ENCODE measurements around the gene USF3. TPM values are rescaled to one million over a fixed set of nuclear protein-coding genes. Genes with fewer than 3 reads are reported as not detected.
A peak's percentile ranks its signal among the peaks of the same experiment; 100 is the strongest.

The USF3 gene, protein sequence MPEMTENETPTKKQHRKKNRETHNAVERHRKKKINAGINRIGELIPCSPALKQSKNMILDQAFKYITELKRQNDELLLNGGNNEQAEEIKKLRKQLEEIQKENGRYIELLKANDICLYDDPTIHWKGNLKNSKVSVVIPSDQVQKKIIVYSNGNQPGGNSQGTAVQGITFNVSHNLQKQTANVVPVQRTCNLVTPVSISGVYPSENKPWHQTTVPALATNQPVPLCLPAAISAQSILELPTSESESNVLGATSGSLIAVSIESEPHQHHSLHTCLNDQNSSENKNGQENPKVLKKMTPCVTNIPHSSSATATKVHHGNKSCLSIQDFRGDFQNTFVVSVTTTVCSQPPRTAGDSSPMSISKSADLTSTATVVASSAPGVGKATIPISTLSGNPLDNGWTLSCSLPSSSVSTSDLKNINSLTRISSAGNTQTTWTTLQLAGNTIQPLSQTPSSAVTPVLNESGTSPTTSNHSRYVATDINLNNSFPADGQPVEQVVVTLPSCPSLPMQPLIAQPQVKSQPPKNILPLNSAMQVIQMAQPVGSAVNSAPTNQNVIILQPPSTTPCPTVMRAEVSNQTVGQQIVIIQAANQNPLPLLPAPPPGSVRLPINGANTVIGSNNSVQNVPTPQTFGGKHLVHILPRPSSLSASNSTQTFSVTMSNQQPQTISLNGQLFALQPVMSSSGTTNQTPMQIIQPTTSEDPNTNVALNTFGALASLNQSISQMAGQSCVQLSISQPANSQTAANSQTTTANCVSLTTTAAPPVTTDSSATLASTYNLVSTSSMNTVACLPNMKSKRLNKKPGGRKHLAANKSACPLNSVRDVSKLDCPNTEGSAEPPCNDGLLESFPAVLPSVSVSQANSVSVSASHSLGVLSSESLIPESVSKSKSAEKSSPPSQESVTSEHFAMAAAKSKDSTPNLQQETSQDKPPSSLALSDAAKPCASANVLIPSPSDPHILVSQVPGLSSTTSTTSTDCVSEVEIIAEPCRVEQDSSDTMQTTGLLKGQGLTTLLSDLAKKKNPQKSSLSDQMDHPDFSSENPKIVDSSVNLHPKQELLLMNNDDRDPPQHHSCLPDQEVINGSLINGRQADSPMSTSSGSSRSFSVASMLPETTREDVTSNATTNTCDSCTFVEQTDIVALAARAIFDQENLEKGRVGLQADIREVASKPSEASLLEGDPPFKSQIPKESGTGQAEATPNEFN (N-terminal part only)
- polyA plus RNA-seq (2011; rRNA removed) = 11.3 and 11.5 TPM in 2 replicates
- polyA plus RNA-seq (2012; cell fraction: cytosol; rRNA removed) = 2.0 and 2.3 TPM in 2 replicates
- 0.91 and 1.1 TPM in 2 replicates for polyA plus RNA-seq (2012; cell fraction: nucleus; rRNA removed)
- 1.8 to 1.9 TPM (median 1.8 TPM) in 3 replicates for polyA plus RNA-seq (2017; fragmentation: RNase III; extraction: RNeasy Plus Mini Kit Qiagen cat#74134 plus additional on column Dnase treatment)
- polyA minus RNA-seq (2011; rRNA and poly(A)+ RNA removed) = 17.0 and 18.6 TPM in 2 replicates

- POLR2A ChIA-PET = interaction anchor here (0.6 to 1.9 kb wide), 4 partner anchors 17 to 159 kb away, joined by 4 to 8 read pairs (median 4); partner anchors contain the start of genes ATP6V1A and NAA50
- H3K9me3 ChIP-seq = no peaks in the 10 kb centered on the region
- CTCF ChIA-PET = interaction anchor here (1.9 kb wide), 1 partner anchor 40 kb away, joined by 8 read pairs; no protein-coding TSS in a partner anchor
- ATAC-seq (peak; percentile 84 to 85), DNase-seq (ENCODE audit: low read depth in 1 of 2, low spot score in 1 of 2) (peak; percentile 61 to 79), FAIRE-seq (no peak)
- H3K4me3 ChIP-seq = peak within 1 kb of the TSS; percentile 85
- H3K4me1 ChIP-seq = peaks cover 19% of the 10 kb centered on the region; the same call in 2 of the 3 replicates
- peak within 1 kb of the TSS; percentile 95 to 99 for H3K27ac ChIP-seq
- TF ChIP-seq, protein P1, sequence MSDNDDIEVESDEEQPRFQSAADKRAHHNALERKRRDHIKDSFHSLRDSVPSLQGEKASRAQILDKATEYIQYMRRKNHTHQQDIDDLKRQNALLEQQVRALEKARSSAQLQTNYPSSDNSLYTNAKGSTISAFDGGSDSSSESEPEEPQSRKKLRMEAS (IDR thresholded peaks at IDR 0.05) = peak; percentile 29
- TF ChIP-seq KDM1A (IDR thresholded peaks at IDR 0.05; ENCODE audit: low read depth) (no peak), BCL3 (IDR thresholded peaks at IDR 0.05) (peak; percentile 38; the same call in 2 of the 3 replicates), JUN (IDR thresholded peaks at IDR 0.05) (peak in 1 of 2 experiments; percentile 72; a peak in 3 of 5 replicates), MAZ (IDR thresholded peaks at IDR 0.05; ENCODE audit: borderline replicate concordance, low read depth, low read length) (0 out of 2 replicates have a peak, but pooled peaks have one; percentile 6), CHD2 (IDR thresholded peaks at IDR 0.05; ENCODE audit: low read length, partially characterized antibody) (no peak), POLR2A (IDR thresholded peaks at IDR 0.05; ENCODE audit: low read length) (peak; percentile 72), PHF8 (IDR thresholded peaks at IDR 0.05; ENCODE audit: borderline replicate concordance, low read depth) (0 out of 2 replicates have a peak, but pooled peaks have one; percentile 53), CEBPB (IDR thresholded peaks at IDR 0.05) (no peak), ZSCAN20 (CRISPR knock-in tag; IDR thresholded peaks at IDR 0.05) (no peak), KDM5A (IDR thresholded peaks at IDR 0.05) (peak; percentile 22; the same call in 1 of the 2 replicates)
- TF ChIP-seq, protein P2, sequence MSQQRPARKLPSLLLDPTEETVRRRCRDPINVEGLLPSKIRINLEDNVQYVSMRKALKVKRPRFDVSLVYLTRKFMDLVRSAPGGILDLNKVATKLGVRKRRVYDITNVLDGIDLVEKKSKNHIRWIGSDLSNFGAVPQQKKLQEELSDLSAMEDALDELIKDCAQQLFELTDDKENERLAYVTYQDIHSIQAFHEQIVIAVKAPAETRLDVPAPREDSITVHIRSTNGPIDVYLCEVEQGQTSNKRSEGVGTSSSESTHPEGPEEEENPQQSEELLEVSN (IDR thresholded peaks at IDR 0.05; ENCODE audit: borderline replicate concordance, low read depth) = peak; percentile 47; the same call in 1 of the 2 replicates
- WGBS (ENCODE audit: missing lambda C conversion rate) = 2% methylated on average over 17 of the region's 75 CpGs
- peak within 1 kb of the TSS; percentile 88 for H3K4me2 ChIP-seq
These were observed at the start of gene USF3 for GRCh38 chr3:113695786-113696645. Gene USF3, minus strand, starts transcription at chr3:113696642. Its CDS starts 21,764 bp downstream, at chr3:113674878.

DNA sequence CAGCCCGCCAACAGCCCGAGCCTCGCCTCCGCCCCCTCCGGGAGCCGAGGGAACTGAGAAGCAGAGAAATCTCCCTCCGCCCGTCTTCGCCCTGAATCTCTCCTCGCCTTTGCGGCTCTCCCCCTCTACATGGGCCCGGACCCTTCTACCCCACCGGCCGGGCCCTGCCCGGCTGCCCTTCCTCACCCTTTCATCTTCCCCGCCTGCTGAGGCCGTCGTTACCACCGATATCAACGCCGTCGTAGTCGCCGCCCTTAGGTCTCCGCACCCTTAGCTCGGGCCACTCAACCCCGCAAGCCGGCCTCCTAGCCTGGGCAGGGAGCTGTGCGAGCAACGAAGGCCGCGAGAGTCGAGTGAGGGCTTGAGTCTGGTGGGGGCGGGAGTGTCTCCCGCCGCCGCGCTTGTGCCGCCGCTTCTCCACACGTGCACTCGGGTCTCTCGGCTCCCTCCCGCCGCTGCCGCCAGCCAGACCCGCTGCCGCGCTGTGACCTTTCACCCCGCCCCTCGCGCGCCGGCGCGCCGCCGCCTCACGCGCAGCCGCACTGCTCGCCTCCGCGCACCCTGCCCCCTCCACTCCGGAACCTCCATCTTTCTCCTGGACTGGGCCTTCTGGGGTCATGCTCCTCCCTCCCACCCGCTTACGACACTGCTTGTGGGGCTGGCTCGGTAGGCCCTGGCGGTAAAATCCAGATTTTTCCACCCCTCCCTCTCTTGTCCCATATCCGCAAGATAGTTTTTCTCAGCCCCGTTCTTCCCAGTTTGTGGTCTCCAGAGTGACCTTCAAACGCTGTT, 49.5 kb upstream of the USF3 start, which contains the start of gene NAA50:
Gene NAA50, minus strand, starts transcription at position 494 of the 792 bp plus-strand sequence. Its CDS starts 300 bp downstream, at position 194.
- ChIA-PET POLR2A (interaction anchor here (0.5 to 4.4 kb wide), 7 partner anchors 9 to 1648 kb away, joined by 3 to 23 read pairs (median 5); partner anchors contain the start of genes SPICE1 and USF3), CTCF (interaction anchor here (0.5 to 3.0 kb wide), 26 partner anchors 11 to 701 kb away, joined by 3 to 38 read pairs (median 4); partner anchors contain the start of gene SPICE1)
- no peaks in the 10 kb centered on the region for H3K9me3 ChIP-seq
- H3K4me1 ChIP-seq = peaks cover 40% of the 10 kb centered on the region
- H3K4me2 ChIP-seq = peak within 1 kb of the TSS; percentile 86
- peak within 1 kb of the TSS; percentile 96 to 99 for H3K27ac ChIP-seq
- H3K4me3 ChIP-seq = peak within 1 kb of the TSS; percentile 70
- no peak for FAIRE-seq
- ATAC-seq = peak; percentile 85 to 86
- DNase-seq (ENCODE audit: low read depth in 1 of 2, low spot score in 1 of 2) = peak; percentile 88 to 94
- WGBS (ENCODE audit: missing lambda C conversion rate) = under 1% methylated on average over 35 of the region's 72 CpGs
- TF ChIP-seq BCL3 (IDR thresholded peaks at IDR 0.05) = peak; percentile 61; the same call in 2 of the 3 replicates
- TF ChIP-seq, protein P3, sequence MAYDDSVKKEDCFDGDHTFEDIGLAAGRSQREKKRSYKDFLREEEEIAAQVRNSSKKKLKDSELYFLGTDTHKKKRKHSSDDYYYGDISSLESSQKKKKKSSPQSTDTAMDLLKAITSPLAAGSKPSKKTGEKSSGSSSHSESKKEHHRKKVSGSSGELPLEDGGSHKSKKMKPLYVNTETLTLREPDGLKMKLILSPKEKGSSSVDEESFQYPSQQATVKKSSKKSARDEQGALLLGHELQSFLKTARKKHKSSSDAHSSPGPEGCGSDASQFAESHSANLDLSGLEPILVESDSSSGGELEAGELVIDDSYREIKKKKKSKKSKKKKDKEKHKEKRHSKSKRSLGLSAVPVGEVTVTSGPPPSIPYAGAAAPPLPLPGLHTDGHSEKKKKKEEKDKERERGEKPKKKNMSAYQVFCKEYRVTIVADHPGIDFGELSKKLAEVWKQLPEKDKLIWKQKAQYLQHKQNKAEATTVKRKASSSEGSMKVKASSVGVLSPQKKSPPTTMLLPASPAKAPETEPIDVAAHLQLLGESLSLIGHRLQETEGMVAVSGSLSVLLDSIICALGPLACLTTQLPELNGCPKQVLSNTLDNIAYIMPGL (CRISPR knock-in tag; IDR thresholded peaks at IDR 0.05; ENCODE audit: borderline replicate concordance) = 0 out of 2 replicates have a peak, but pooled peaks have one; percentile 42
- peak; percentile 62 to 75; a peak in 4 of 5 replicates for TF ChIP-seq JUN (IDR thresholded peaks at IDR 0.05)
- no peak for TF ChIP-seq KDM1A (IDR thresholded peaks at IDR 0.05; ENCODE audit: low read depth)
- no peak for TF ChIP-seq RFX5 (IDR thresholded peaks at IDR 0.05)
- 0 out of 2 replicates have a peak, but pooled peaks have one; percentile 8 for TF ChIP-seq GATA3 (IDR thresholded peaks at IDR 0.05; ENCODE audit: borderline replicate concordance)
- peak; percentile 63; the same call in 1 of the 2 replicates for TF ChIP-seq MYC (IDR thresholded peaks at IDR 0.05; ENCODE audit: borderline replicate concordance, low read length)
- no peak for TF ChIP-seq EHF (CRISPR knock-in tag; IDR thresholded peaks at IDR 0.05)
- TF ChIP-seq JUNB (IDR thresholded peaks at IDR 0.05) = no peak
- TF ChIP-seq, protein P2 (IDR thresholded peaks at IDR 0.05; ENCODE audit: borderline replicate concordance, low read depth) = peak; percentile 49; the same call in 1 of the 2 replicates
- peak; percentile 10 to 50; a peak in 1 of 4 replicates for TF ChIP-seq CEBPB (IDR thresholded peaks at IDR 0.05)
- 0 out of 2 replicates have a peak, but pooled peaks have one; percentile 10 for TF ChIP-seq MAZ (IDR thresholded peaks at IDR 0.05; ENCODE audit: borderline replicate concordance, low read depth, low read length)
